Measurements from ENCODE around the gene KAT8.

GRCh38 chr16:31135535-31136286 lies 18.2 kb downstream of the KAT8 start, which contains the start of gene PRSS8:
- no peak for TF ChIP-seq CTCF (IDR thresholded peaks at IDR 0.05)
- peak in 3 of 4 donors; percentile 13 to 79 (median 67) for TF ChIP-seq POLR2A (IDR thresholded peaks at IDR 0.05)
